ENCODE results near the gene PCDHGB2.
A peak's percentile ranks its signal among the peaks of the same experiment; 100 is the strongest.

Gene PCDHGB2

DNA sequence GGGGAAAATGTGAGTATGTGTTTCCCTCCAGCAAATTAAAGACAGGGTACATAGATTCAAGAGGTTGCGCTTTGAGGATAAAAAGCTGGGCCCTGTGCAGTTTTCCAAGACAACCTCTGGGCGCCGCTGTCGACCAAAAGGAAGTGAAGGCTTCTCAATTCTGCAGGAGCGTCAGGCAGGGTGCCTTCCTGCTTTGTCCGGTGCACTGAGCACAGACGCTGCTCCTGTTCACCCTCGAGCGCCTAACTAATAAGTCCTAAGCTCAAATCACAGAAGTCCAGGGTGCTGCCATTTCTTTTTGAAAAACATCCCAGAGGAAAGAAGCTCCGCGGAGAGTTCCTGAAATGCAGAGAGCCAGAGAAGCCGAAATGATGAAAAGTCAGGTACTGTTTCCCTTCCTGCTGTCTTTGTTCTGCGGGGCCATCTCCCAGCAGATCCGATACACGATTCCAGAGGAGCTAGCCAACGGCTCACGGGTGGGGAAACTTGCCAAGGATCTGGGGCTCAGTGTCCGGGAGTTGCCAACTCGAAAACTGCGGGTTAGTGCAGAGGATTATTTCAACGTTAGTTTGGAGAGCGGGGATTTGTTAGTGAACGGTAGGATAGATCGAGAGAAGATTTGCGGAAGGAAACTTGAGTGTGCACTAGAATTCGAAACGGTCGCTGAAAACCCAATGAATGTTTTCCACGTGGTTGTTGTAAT lies 9.7 kb upstream of the PCDHGB2 start, which contains the start of gene PCDHGB1:
Gene PCDHGB1 (plus strand): TSS at position 183 of the 703 bp plus-strand sequence. CDS start 162 bp downstream, at position 345.
- Histone ChIP-seq H3K36me3 (ENCODE audit: control insufficient read depth in 2 of 2, insufficient read depth in 2 of 2, low read length in 2 of 2) (no peaks in the 10 kb centered on the region), H3K4me1 (ENCODE audit: control insufficient read depth in 2 of 2, insufficient read depth in 2 of 2, low read length in 2 of 2) (no peaks in the 10 kb centered on the region), H3K27ac (ENCODE audit: low read depth in 2 of 2, low read length in 2 of 2) (no peak within 1 kb of the TSS), H3K9me3 (ENCODE audit: control insufficient read depth in 2 of 2, low read length in 2 of 2) (peaks cover 4 to 19% of the 10 kb centered on the region in 2 donors), H3K9ac (ENCODE audit: low read depth in 1 of 2, low read length in 2 of 2) (no peak within 1 kb of the TSS), H3K4me3 (ENCODE audit: low read length in 2 of 2) (peak within 1 kb of the TSS in 1 of 2 donors; percentile 56), H3K27me3 (ENCODE audit: control insufficient read depth in 2 of 2, insufficient read depth in 2 of 2, low read length in 2 of 2) (no peaks in the 10 kb centered on the region)

GRCh38 chr5:141351591-141351990 lies 8.2 kb upstream of the PCDHGB2 start:
- H3K36me3 ChIP-seq (ENCODE audit: control insufficient read depth in 2 of 2, insufficient read depth in 2 of 2, low read length in 2 of 2), result no peaks in the 10 kb centered on the region
- H3K4me3 ChIP-seq (ENCODE audit: low read length in 2 of 2), result no peak overlapping the region
- H3K27ac ChIP-seq (ENCODE audit: low read depth in 2 of 2, low read length in 2 of 2), result no peak overlapping the region
- H3K27me3 ChIP-seq (ENCODE audit: control insufficient read depth in 2 of 2, insufficient read depth in 2 of 2, low read length in 2 of 2), result no peaks in the 10 kb centered on the region
- no peak overlapping the region for H3K9ac ChIP-seq (ENCODE audit: low read depth in 1 of 2, low read length in 2 of 2)
- no peaks in the 10 kb centered on the region for H3K4me1 ChIP-seq (ENCODE audit: control insufficient read depth in 2 of 2, insufficient read depth in 2 of 2, low read length in 2 of 2)
- H3K9me3 ChIP-seq (ENCODE audit: control insufficient read depth in 2 of 2, low read length in 2 of 2), result peaks cover 3 to 22% of the 10 kb centered on the region in 2 donors

DNA sequence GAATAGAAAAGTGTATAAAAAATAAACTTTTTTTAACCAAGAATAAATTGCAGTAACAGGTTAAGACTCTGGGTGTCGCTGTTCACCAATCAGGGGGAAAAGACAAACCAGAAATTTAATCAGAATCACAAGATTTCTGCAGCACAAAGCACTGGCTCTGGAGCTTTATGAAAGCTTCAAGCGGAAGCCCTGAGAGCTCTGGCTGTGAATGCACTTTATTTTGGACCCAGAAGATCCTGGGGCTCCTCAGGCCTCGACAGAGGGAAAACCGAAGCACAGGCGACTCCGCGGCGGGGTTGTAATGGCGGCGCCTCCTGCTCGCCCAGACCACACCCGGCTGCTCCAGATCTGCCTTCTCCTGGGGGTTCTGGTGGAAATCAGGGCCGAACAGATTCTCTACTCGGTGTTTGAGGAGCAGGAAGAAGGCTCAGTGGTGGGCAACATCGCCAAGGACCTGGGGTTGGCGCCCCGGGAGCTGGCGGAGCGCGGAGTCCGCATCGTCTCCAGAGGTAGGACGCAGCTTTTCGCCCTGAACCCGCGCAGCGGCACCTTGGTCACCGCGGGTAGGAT lies 4.8 kb upstream of the PCDHGB2 start, which contains the start of gene PCDHGA4:
Gene PCDHGA4 (plus strand): TSS at position 122 of the 570 bp plus-strand sequence. CDS start 87 bp downstream, at position 209.
- no peaks in the 10 kb centered on the region for H3K27me3 ChIP-seq (ENCODE audit: control insufficient read depth in 2 of 2, insufficient read depth in 2 of 2, low read length in 2 of 2)
- peaks cover 3 to 22% of the 10 kb centered on the region in 2 donors for H3K9me3 ChIP-seq (ENCODE audit: control insufficient read depth in 2 of 2, low read length in 2 of 2)
- no peaks in the 10 kb centered on the region for H3K4me1 ChIP-seq (ENCODE audit: control insufficient read depth in 2 of 2, insufficient read depth in 2 of 2, low read length in 2 of 2)
- no peak within 1 kb of the TSS for H3K27ac ChIP-seq (ENCODE audit: low read depth in 2 of 2, low read length in 2 of 2)
- H3K9ac ChIP-seq (ENCODE audit: low read depth in 1 of 2, low read length in 2 of 2), result no peak within 1 kb of the TSS
- peak within 1 kb of the TSS in 1 of 2 donors; percentile 8 for H3K4me3 ChIP-seq (ENCODE audit: low read length in 2 of 2)
- no peaks in the 10 kb centered on the region for H3K36me3 ChIP-seq (ENCODE audit: control insufficient read depth in 2 of 2, insufficient read depth in 2 of 2, low read length in 2 of 2)

- Histone ChIP-seq H3K27ac (ENCODE audit: low read depth in 2 of 2, low read length in 2 of 2) (no peak overlapping the region), H3K9ac (ENCODE audit: low read depth in 1 of 2, low read length in 2 of 2) (no peak overlapping the region), H3K4me3 (ENCODE audit: low read length in 2 of 2) (no peak overlapping the region), H3K4me1 (ENCODE audit: control insufficient read depth in 2 of 2, insufficient read depth in 2 of 2, low read length in 2 of 2) (no peaks in the 10 kb centered on the region), H3K27me3 (ENCODE audit: control insufficient read depth in 2 of 2, insufficient read depth in 2 of 2, low read length in 2 of 2) (no peaks in the 10 kb centered on the region), H3K36me3 (ENCODE audit: control insufficient read depth in 2 of 2, insufficient read depth in 2 of 2, low read length in 2 of 2) (no peaks in the 10 kb centered on the region), H3K9me3 (ENCODE audit: control insufficient read depth in 2 of 2, low read length in 2 of 2) (peaks cover 3 to 23% of the 10 kb centered on the region in 2 donors)
Measured at GRCh38 chr5:141355641-141356040, 4.2 kb upstream of the PCDHGB2 start.

DNA sequence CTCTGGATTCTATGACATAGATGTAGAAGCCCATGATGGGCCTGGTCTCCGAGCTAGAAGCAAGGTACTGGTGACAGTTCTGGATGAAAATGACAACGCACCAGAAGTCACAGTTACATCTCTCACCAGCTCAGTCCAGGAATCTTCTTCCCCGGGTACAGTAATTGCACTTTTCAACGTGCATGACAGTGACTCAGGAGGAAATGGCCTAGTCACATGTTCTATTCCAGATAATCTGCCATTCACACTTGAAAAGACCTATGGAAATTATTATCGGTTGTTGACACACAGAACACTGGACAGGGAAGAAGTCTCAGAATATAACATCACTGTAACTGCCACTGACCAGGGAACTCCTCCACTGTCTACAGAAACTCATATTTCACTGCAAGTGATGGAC lies 3.7 kb upstream of the PCDHGB2 start:
- H3K9me3 ChIP-seq (ENCODE audit: control insufficient read depth in 2 of 2, low read length in 2 of 2), result peaks cover 3 to 23% of the 10 kb centered on the region in 2 donors
- H3K36me3 ChIP-seq (ENCODE audit: control insufficient read depth in 2 of 2, insufficient read depth in 2 of 2, low read length in 2 of 2), result no peaks in the 10 kb centered on the region
- H3K9ac ChIP-seq (ENCODE audit: low read depth in 1 of 2, low read length in 2 of 2), result no peak overlapping the region
- H3K27me3 ChIP-seq (ENCODE audit: control insufficient read depth in 2 of 2, insufficient read depth in 2 of 2, low read length in 2 of 2), result no peaks in the 10 kb centered on the region
- H3K4me1 ChIP-seq (ENCODE audit: control insufficient read depth in 2 of 2, insufficient read depth in 2 of 2, low read length in 2 of 2), result no peaks in the 10 kb centered on the region
- H3K27ac ChIP-seq (ENCODE audit: low read depth in 2 of 2, low read length in 2 of 2), result no peak overlapping the region
- H3K4me3 ChIP-seq (ENCODE audit: low read length in 2 of 2), result no peak overlapping the region

- no peaks in the 10 kb centered on the region for H3K4me1 ChIP-seq (ENCODE audit: control insufficient read depth in 2 of 2, insufficient read depth in 2 of 2, low read length in 2 of 2)
- H3K27ac ChIP-seq (ENCODE audit: low read depth in 2 of 2, low read length in 2 of 2), result no peak overlapping the region
- no peak overlapping the region for H3K9ac ChIP-seq (ENCODE audit: low read depth in 1 of 2, low read length in 2 of 2)
- H3K9me3 ChIP-seq (ENCODE audit: control insufficient read depth in 2 of 2, low read length in 2 of 2), result peaks cover 3 to 25% of the 10 kb centered on the region in 2 donors
- no peaks in the 10 kb centered on the region for H3K27me3 ChIP-seq (ENCODE audit: control insufficient read depth in 2 of 2, insufficient read depth in 2 of 2, low read length in 2 of 2)
- no peaks in the 10 kb centered on the region for H3K36me3 ChIP-seq (ENCODE audit: control insufficient read depth in 2 of 2, insufficient read depth in 2 of 2, low read length in 2 of 2)
- H3K4me3 ChIP-seq (ENCODE audit: low read length in 2 of 2), result no peak overlapping the region
Measured at GRCh38 chr5:141356950-141357349, 2.8 kb upstream of the PCDHGB2 start.

DNA sequence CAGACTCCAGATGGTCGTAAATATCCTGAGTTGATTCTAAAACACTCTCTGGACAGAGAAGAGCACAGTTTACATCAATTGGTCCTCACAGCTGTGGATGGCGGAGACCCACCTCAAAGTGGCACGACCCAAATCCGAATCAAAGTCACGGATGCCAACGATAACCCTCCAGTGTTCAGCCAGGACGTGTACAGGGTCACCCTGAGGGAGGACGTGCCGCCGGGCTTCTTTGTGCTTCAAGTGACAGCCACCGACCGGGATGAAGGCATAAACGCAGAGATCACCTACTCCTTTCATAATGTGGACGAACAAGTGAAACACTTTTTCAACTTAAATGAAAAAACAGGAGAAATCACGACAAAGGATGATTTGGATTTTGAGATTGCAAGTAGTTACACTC lies 891 bp downstream of the PCDHGB2 start:
- H3K27me3 ChIP-seq (ENCODE audit: control insufficient read depth in 2 of 2, insufficient read depth in 2 of 2, low read length in 2 of 2), result peaks cover 0 to 6% of the 10 kb centered on the region in 2 donors
- no peak overlapping the region for H3K27ac ChIP-seq (ENCODE audit: low read depth in 2 of 2, low read length in 2 of 2)
- H3K9ac ChIP-seq (ENCODE audit: low read depth in 1 of 2, low read length in 2 of 2), result no peak overlapping the region
- H3K36me3 ChIP-seq (ENCODE audit: control insufficient read depth in 2 of 2, insufficient read depth in 2 of 2, low read length in 2 of 2), result no peaks in the 10 kb centered on the region
- H3K4me3 ChIP-seq (ENCODE audit: low read length in 2 of 2), result no peak overlapping the region
- peaks cover 22 to 31% of the 10 kb centered on the region in 2 donors for H3K9me3 ChIP-seq (ENCODE audit: control insufficient read depth in 2 of 2, low read length in 2 of 2)
- no peaks in the 10 kb centered on the region for H3K4me1 ChIP-seq (ENCODE audit: control insufficient read depth in 2 of 2, insufficient read depth in 2 of 2, low read length in 2 of 2)

- Histone ChIP-seq H3K27me3 (ENCODE audit: control insufficient read depth in 2 of 2, insufficient read depth in 2 of 2, low read length in 2 of 2) (peaks cover 0 to 6% of the 10 kb centered on the region in 2 donors), H3K9me3 (ENCODE audit: control insufficient read depth in 2 of 2, low read length in 2 of 2) (peaks cover 25 to 41% of the 10 kb centered on the region in 2 donors), H3K4me3 (ENCODE audit: low read length in 2 of 2) (no peak overlapping the region), H3K4me1 (ENCODE audit: control insufficient read depth in 2 of 2, insufficient read depth in 2 of 2, low read length in 2 of 2) (no peaks in the 10 kb centered on the region), H3K9ac (ENCODE audit: low read depth in 1 of 2, low read length in 2 of 2) (no peak overlapping the region), H3K36me3 (ENCODE audit: control insufficient read depth in 2 of 2, insufficient read depth in 2 of 2, low read length in 2 of 2) (no peaks in the 10 kb centered on the region), H3K27ac (ENCODE audit: low read depth in 2 of 2, low read length in 2 of 2) (no peak overlapping the region)
Measured at GRCh38 chr5:141362719-141363118, 2.9 kb downstream of the PCDHGB2 start.

- Histone ChIP-seq H3K27me3 (ENCODE audit: control insufficient read depth in 2 of 2, insufficient read depth in 2 of 2, low read length in 2 of 2) (peaks cover 0 to 6% of the 10 kb centered on the region in 2 donors), H3K27ac (ENCODE audit: low read depth in 2 of 2, low read length in 2 of 2) (no peak within 1 kb of the TSS), H3K9ac (ENCODE audit: low read depth in 1 of 2, low read length in 2 of 2) (no peak within 1 kb of the TSS), H3K36me3 (ENCODE audit: control insufficient read depth in 2 of 2, insufficient read depth in 2 of 2, low read length in 2 of 2) (no peaks in the 10 kb centered on the region), H3K4me3 (ENCODE audit: low read length in 2 of 2) (no peak within 1 kb of the TSS), H3K9me3 (ENCODE audit: control insufficient read depth in 2 of 2, low read length in 2 of 2) (peaks cover 25 to 41% of the 10 kb centered on the region in 2 donors), H3K4me1 (ENCODE audit: control insufficient read depth in 2 of 2, insufficient read depth in 2 of 2, low read length in 2 of 2) (no peaks in the 10 kb centered on the region)
Measured at GRCh38 chr5:141363952-141364660, 4.3 kb downstream of the PCDHGB2 start, which contains the start of gene PCDHGA5. Gene PCDHGA5, plus strand, starts transcription at chr5:141364162. Its CDS starts 169 bp downstream, at chr5:141364331.
